ENCODE measurements around the gene CHTF18.
"Not testable (repeated sequence)": the region's sequence is repeated elsewhere in the genome, so short reads cannot be mapped to it uniquely, and the experiment has no call there.

Gene CHTF18

GRCh38 chr16:830871-831570 is 42.6 kb downstream of the CHTF18 start:
- no peak for DNase-seq (ENCODE audit: low spot score)

- no peak for DNase-seq (ENCODE audit: low spot score)
Observed at GRCh38 chr16:831571-832413, 43.4 kb downstream of the CHTF18 start.

DNA sequence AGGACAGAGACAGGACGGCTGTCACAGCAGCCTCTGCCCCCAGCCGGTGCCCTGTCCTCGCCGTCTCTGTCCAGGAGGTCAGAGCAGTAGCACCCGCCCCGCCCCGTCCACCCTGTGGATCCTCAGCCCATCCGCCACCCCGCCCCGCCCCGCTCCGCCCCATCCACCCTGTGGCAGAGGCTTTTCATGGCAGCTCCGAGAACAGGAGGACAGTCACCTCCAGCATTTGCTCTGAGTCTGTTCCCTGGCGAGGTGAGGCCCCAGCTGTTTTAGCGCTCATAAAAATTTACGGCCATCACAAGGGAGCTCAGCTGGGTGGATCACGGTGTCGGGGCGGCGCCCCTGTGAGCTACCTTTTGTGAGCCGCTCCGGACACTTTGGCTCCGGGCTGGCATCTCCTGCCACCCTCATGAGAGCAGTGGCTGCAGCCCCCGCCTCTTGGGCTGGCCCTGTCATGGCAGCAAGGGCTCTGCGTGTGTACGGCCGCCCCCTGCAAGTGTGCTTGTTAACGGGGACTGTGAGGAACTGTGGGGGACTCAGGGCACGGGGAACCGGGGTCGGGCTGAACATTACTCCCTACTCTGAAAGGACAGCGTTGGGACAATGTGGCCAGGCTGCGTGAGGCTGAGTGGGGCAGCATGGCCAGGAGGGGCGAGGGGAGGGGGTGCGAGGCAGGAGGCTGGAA is 44.4 kb downstream of the CHTF18 start:
- DNase-seq (ENCODE audit: low spot score) = no peak

DNA sequence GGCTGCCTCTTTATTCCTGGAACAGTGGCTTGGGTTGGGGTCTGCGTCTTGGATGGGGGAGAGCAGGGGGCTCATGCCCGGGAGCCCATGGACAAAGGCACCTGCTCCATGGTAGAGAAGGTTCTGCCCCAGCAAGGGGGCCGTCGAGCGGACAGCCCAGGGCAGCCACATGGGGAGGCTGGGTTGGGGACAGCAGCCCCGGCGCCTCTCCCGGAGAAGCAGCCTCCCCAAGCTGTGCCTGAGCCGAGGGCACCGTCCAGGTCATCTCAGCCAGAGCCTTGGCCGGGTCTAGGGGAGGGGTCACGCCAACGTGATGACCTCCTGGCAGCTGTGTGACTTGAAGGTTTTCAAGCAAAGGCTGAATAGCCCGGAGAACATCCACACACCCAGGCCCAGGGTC is 45.0 kb downstream of the CHTF18 start:
- DNase-seq (ENCODE audit: low spot score) = no peak

GRCh38 chr16:835373-835772 is 47.0 kb downstream of the CHTF18 start:
- no peak for DNase-seq (ENCODE audit: low spot score)

DNA sequence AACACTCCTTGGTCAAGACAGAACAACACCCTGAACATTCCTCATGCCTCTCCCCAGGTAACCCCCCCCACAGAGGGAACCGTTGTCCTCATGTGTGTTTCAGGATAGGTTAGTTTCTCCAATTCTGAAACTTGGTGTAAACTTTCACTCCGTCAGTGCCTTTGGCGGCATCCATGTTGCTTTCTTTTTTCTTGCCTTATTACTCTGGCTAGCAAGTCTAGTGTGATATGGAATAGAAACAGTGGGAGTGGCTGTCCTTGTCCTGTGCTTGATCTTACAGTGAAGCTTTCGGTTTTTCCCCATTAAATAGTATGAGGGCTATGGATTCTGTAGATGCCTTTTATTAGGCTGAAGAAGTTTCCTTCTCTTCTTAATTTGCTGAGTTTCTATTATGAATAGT is 47.8 kb downstream of the CHTF18 start:
- DNase-seq (ENCODE audit: low spot score) = no peak

- not testable (repeated sequence) for DNase-seq (ENCODE audit: low spot score)
Observed at GRCh38 chr16:836822-837221, 48.4 kb downstream of the CHTF18 start.

DNA sequence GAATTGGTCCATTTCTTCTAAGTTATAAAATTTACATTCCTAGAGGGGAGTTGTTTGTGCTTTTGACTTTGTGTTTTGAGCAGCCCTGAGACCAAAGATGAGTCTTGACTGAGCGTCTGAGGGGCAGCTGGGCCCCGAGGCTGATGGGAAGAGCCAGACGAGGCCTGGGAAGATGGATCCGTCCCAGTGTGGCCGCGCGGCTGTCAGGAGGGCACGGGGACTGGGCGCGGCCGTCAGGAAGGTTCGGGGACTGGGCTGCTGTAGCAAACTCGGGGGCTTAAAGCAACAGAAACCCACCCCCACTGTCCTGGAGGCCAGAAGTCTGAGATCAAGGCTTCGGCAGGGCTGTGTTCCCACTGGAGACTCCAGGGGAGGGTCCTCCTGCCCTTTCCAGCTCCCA is 50.3 kb downstream of the CHTF18 start:
- no peak for DNase-seq (ENCODE audit: low spot score)

DNA sequence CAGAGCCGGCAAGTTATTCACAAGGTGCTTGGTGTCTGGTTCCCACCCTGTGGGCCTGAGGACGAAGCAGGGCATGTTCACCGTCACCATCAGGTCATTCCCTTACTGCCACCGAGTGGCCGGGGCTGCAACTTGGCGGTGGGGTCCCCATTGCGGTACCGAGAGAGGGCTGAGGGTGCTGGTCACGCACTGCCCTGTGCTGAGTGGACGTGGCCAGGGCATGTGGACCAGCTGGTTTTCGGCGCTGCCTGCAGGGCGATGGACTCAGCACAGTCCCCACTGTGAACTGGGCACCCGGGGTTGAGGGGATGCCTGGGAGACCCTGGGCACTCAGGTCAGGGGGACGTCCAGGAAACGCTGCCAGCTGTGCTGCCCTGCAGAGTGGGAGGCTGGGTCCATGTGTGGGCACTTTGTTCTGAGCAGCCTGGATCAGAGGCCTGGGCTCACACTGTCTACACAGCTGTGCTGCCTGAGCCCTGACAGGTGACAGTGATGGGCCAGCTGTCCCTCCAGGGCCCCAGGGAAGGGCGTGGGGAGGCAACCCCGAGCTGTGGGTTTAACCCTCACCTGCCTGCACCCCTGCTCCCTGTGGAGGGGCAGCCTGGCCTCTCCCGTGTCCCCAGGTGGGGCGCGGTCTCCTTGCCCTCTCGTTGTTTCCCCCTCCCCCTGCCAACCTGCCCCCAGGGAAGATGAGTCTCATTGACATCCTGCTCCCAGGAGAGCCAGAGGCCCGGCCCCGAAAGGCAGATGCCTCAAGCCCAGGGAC is 51.4 kb downstream of the CHTF18 start:
- no peak for DNase-seq (ENCODE audit: low spot score)

DNA sequence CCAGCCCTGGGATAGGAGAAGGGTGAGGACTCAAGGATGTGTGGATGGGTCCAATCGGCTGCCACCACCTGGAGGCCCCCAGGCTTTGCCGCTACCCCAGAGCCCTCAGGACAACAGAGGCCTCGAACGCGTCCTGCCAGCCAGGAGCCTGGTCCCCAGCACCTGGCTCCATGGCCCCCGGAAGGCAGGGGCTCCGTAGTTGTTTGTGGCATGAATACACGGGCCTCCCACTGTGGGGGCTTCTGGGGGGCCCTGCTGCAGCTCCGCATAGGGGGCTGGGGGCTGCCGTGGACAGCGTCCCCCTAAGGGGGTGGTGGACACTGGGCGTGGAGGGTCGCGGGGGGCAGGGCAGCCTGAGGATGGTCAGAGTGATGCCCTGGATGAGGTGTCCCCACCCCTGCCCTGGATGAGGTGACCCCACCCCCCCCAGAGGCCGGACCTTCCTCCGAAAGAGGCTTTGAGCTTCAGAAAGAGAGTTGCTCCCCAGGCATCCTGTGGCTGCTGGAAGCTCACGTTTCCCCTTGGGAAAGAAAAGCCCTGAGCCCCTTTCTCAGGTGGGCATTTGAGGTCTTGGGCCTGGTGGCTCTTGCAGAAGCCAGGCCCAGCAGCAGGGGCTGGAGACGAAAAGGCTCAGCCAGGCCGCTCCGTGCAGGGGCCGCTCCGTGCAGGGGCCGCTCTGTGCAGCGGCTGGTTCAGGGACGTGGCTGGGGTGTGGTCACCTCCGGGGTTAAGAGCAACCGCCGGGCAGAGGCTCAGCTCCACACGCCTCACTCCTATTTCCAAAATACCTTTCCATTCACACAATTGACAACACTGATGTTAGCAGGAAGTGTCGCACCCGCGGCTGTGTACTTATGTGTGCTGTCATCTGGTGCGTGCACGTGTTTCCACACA is 52.4 kb downstream of the CHTF18 start:
- DNase-seq (ENCODE audit: low spot score) = no peak

DNA sequence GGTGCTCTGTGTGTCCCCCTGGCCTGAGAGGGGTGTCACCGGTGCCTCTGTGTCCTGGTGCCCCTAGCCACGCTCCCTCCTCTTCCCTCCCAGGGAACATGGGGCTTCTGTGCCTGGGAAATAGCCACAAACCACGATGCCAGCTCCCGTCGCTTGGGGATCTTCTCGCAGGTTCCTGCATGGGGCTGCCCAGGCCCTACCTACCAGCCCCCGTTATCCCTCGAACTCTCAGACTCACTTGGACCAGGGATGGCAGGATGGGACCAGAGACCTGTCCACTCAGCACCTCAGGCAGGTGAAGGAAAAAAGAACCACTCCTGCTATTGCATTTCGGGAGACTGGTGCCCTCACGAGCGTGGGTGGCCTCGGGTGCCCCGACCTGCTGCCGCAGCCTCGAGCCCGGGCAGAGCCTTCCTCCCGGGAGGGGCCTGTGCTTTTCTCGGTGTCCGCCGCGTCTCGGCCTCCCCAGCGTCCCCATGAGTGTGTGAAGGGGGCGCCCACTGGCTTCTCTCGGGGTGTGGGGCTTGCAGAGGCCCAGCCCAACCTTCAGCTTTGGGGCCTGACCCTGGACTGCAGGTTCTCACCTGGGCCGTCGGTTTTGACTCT is 53.1 kb downstream of the CHTF18 start:
- no peak for DNase-seq (ENCODE audit: low spot score)

DNA sequence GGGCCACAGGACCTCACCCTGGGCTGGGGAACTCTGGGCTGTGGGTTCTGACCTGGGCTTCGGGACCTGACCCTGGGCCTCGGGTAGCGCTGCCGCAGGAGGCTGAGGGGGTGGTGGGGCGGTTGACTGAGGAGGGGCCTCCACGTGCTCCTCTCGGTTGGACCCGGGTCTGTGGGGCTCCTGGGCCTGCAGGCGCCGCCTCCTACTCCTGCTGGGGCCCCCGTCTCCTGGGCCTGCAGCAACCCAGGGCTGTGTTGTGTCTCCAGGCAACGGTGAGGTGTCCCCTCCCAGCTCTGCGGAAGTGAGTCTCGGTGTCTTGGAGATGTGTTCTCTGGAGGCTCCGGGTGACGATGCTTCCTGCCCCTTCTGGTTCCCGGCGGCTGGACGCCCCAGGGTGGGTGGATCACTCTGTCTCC is 53.6 kb downstream of the CHTF18 start:
- no peak for DNase-seq (ENCODE audit: low spot score)

- no peak for DNase-seq (ENCODE audit: low spot score)
Observed at GRCh38 chr16:842711-843560, 54.5 kb downstream of the CHTF18 start.

DNA sequence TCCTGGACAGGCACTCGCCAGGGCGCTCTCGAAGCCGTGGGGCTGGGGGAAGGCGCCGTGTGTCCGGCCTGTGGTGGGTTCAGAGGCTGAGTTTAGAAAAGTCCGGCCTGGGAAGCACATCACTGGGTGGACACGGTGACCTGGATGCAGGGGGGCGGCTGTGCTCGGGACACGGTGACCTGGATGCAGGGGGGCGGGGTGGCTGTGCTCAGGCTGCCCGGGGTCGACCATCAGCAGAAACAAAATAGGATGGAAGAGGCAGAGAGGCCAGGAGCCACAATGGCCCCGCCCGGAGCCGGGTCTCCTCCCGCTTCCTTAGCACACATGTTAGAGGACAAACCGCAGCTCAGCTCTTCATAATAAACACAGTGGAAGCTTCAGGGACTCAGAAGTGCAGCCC is 55.4 kb downstream of the CHTF18 start:
- no peak for DNase-seq (ENCODE audit: low spot score)

DNA sequence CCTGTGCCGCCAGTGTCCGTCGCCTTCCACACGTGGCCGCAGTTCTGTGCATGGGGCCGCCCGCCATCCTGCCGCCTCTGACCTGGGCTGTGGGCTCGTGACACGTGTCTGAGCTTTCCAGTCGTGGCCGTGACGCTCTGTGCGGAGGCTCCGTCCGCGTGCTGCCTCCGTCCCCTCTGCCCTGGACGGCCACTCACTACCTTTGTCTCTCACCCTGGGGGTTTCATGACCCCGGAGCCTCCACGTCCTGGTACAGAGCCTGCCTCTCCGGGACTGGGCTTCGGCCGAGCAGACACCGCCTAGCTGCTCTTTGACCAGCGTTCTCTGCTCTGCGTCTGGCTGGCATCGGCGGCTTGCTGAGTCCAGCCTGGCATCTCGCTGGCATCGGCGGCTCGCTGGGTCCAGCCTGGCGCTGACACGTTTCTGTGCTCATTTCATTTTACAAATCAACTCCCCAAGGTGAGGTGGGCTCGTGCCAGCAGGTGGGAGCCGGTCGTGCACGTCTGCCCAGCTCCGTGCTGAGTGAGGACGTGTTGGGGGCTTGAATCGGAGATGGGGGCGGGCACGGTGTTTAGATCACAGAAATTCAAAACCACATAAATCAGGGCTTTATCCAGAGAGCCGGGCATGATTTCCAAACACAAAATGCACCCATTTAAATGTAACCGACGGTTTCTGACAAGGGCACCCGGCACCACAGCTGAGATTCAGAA is 56.4 kb downstream of the CHTF18 start:
- no peak for DNase-seq (ENCODE audit: low spot score)

DNA sequence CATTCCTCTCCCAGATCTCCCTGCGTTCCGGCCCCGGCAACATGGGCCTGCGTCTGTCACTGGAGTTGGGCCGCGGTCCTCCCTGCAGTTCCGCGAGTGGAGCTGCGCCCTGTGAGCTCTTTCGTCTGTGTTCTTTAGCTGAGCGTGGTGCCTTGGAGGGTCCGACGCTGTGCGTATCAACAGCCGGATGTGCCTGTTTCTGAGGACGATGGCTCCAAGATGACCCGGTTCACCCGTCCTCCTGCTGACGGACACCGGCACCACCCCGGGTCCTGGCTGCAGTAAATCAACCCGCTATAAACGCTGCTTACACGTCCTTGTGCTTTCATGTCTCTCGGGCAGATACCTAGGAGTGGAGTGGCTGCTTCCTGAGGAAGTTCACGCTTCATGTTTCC is 56.9 kb downstream of the CHTF18 start:
- no peak for DNase-seq (ENCODE audit: low spot score)

DNA sequence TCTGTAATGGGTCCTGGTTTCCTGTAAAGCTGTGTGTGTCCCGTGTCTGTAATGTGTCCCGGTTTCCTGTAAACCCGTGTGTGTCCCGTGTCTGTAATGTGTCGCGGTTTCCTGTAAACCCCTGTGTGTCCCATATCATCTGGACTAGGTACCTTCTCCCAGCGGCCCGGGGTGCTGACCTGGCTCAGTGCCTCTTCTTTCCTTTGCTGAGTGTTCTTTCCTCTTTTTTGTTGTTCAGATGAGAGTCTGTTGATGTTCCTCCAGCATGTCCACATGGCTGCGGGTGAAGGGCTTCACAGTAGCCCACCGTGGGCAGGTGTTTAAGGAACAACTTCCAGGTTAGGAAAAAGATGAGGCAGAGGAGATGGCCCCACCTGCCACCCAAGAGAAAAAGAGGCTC is 58.7 kb downstream of the CHTF18 start:
- DNase-seq (ENCODE audit: low spot score) = no peak
